Measurements from ENCODE around the gene FADS1.

DNA sequence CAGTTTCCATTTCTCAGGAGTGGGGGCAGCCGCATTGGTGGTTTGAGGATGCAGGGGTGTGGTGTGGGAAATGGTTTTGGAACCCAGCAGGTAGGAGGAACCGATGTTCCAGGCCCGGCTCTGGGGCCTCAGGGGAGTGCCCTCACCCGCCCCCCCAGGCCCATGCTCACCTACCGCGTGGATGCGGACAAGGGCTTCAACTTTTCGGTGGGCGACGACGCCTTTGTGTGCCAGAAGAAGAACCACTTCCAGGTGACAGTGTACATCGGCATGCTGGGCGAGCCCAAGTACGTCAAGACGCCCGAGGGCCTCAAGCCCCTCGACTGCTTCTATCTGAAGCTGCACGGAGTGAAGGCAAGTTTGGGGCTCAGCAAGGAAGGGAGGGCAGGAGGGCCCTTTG is 43.0 kb downstream of the FADS1 start:
- no peak for TF ChIP-seq EZH2phosphoT487 (IDR thresholded peaks at IDR 0.05; ENCODE audit: borderline replicate concordance, low read depth, low read length)
- TF ChIP-seq, protein P1, sequence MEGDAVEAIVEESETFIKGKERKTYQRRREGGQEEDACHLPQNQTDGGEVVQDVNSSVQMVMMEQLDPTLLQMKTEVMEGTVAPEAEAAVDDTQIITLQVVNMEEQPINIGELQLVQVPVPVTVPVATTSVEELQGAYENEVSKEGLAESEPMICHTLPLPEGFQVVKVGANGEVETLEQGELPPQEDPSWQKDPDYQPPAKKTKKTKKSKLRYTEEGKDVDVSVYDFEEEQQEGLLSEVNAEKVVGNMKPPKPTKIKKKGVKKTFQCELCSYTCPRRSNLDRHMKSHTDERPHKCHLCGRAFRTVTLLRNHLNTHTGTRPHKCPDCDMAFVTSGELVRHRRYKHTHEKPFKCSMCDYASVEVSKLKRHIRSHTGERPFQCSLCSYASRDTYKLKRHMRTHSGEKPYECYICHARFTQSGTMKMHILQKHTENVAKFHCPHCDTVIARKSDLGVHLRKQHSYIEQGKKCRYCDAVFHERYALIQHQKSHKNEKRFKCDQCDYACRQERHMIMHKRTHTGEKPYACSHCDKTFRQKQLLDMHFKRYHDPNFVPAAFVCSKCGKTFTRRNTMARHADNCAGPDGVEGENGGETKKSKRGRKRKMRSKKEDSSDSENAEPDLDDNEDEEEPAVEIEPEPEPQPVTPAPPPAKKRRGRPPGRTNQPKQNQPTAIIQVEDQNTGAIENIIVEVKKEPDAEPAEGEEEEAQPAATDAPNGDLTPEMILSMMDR (conservative IDR thresholded peaks at IDR 0.05; ENCODE audit: low read length) = no peak

Measured in OCI-LY7 (cell line).